HepG2 (cell line): ENCODE measurements around the gene NOC4L. TPM values are rescaled to one million over a fixed set of nuclear protein-coding genes. Genes with fewer than 3 reads are reported as not detected.

Source experiments
- ATAC-seq: fragments of 200-7000 bp; cut with Tn5 transposase; 3 replicates; pipeline ENCODE4 v1.9.1; 2020; ENCODE audit warnings: mild to moderate bottlenecking, moderate library complexity
- BruUV-seq: library from RNA; stranded (reverse); fragments of 400-500 nt; replicated peaks from 2 replicates; lab custom pipeline; 2021; lab: Mats Ljungman, UMichigan
- CTCF ChIA-PET: fragments of 300-600 bp; formaldehyde crosslinking; extraction: SDS; loops from one replicate; lab custom pipeline; 2021; ENCODE audit warnings: low total read pairs, inconsistent platforms, low intra/inter-chr PET ratio; lab: Yijun Ruan, JAX
- POLR2A ChIA-PET: fragments of 350-600 bp; sonication (Branson Sonifier 250); formaldehyde crosslinking; loops from one replicate; lab custom pipeline; 2020; ENCODE audit warnings: antibody characterized with exemption, inconsistent platforms; lab: Yijun Ruan, JAX
- DNase-seq: peaks from one replicate; pipeline ENCODE4 v3.0.0-alpha.2; 2015; ENCODE audit warnings: low spot score
- FAIRE-seq: peaks from 3 replicates; lab custom pipeline; 2011; peaks lifted over from hg19 to GRCh38; lab: Jason Lieb, UNC
- H2AFZ ChIP-seq: one replicate; pipeline ENCODE4 v1.6.1; 2011; ENCODE audit warnings: low read length, inconsistent platforms
- H3K27ac ChIP-seq: fragments of 300-600 bp; 3 replicates; pipeline ENCODE4 v1.8.0; 2011; ENCODE audit warnings: mixed run types, mild to moderate bottlenecking, mixed read lengths, low read length, inconsistent platforms; ENCODE audit not compliant: insufficient read depth; ENCODE audit errors: extremely low read length
- H3K27me3 ChIP-seq, 2 experiments: fragments of 200-600 bp in 1 of 2; 2 replicates in 1 of 2; 3 replicates in 1 of 2; pipeline versions ENCODE4 v1.6.0 to v1.8.0; 2011; ENCODE audit warnings: low read length in 2 of 2, mild to moderate bottlenecking in 2 of 2, moderate library complexity in 2 of 2, inconsistent platforms in 1 of 2; ENCODE audit not compliant: insufficient read depth in 2 of 2, control insufficient read depth in 1 of 2
- H3K36me3 ChIP-seq, 2 experiments: fragments of 200-600 bp in 1 of 2; replicated peaks in 1 of 2; 2 replicates in 1 of 2; 3 replicates in 1 of 2; pipeline versions ENCODE4 v1.5.1 to v1.8.0; 2011; ENCODE audit warnings: low read length in 2 of 2, inconsistent platforms in 1 of 2; ENCODE audit not compliant: insufficient read depth in 2 of 2, control insufficient read depth in 1 of 2
- H3K4me1 ChIP-seq: 2 replicates; pipeline ENCODE4 v1.5.1; 2012; ENCODE audit warnings: low read length, inconsistent platforms; ENCODE audit not compliant: insufficient read depth
- H3K4me2 ChIP-seq: 2 replicates; pipeline ENCODE4 v1.6.0; 2011; ENCODE audit warnings: low read depth, low read length, inconsistent platforms
- H3K4me3 ChIP-seq, 3 experiments: fragments of 200-600 bp in 1 of 3; sonication (generic), shearing (Covaris generic) in 1 of 3; replicated peaks in 1 of 3; 2 replicates each; pipeline ENCODE4 v1.5.1; 2011 to 2016; ENCODE audit warnings: low read length in 3 of 3, inconsistent platforms in 2 of 3, low read depth in 2 of 3, mild to moderate bottlenecking in 2 of 3, control low read depth in 1 of 3, mixed read lengths in 1 of 3; ENCODE audit not compliant: insufficient read depth in 1 of 3
- H3K79me2 ChIP-seq: one replicate; pipeline ENCODE4 v1.6.1; 2011; ENCODE audit warnings: low read length, inconsistent platforms; ENCODE audit not compliant: insufficient read depth
- H3K9ac ChIP-seq: 2 replicates; pipeline ENCODE4 v1.6.0; 2011; ENCODE audit warnings: mild to moderate bottlenecking, low read depth, low read length, inconsistent platforms; ENCODE audit not compliant: insufficient read depth
- H3K9me3 ChIP-seq: 2 replicates; pipeline ENCODE4 v1.5.1; 2012; ENCODE audit warnings: mild to moderate bottlenecking, low read length
- H4K20me1 ChIP-seq: 2 replicates; pipeline ENCODE4 v1.6.0; 2011; ENCODE audit warnings: inconsistent platforms, mild to moderate bottlenecking, low read length, moderate library complexity; ENCODE audit not compliant: insufficient read depth
- DR1 ChIP-seq: sonication (generic); formaldehyde crosslinking; IDR thresholded peaks from 2 replicates; pipeline ENCODE4 v1.8.0; 2021; ENCODE audit warnings: mild to moderate bottlenecking, missing genetic modification reagents, inconsistent platforms
- PRMT3 ChIP-seq: sonication (generic); formaldehyde crosslinking; IDR thresholded peaks from 2 replicates; pipeline ENCODE4 v1.8.1; 2022; ENCODE audit warnings: low read depth, mild to moderate bottlenecking, moderate library complexity, missing genetic modification reagents, borderline replicate concordance
- PRPF4 ChIP-seq: fragments of 200-400 bp; formaldehyde crosslinking; IDR thresholded peaks from 2 replicates; pipeline ENCODE4 v1.6.1; 2016; ENCODE audit warnings: low read length, low read depth; ENCODE audit not compliant: poor library complexity, severe bottlenecking
- SETDB1 ChIP-seq: sonication (generic); formaldehyde crosslinking; IDR thresholded peaks from 2 replicates; pipeline ENCODE4 v1.5.1; 2020; ENCODE audit warnings: missing genetic modification reagents, mild to moderate bottlenecking, borderline replicate concordance
- SRY ChIP-seq: sonication (generic); formaldehyde crosslinking; IDR thresholded peaks from 2 replicates; pipeline ENCODE4 v1.8.0; 2022; ENCODE audit warnings: mild to moderate bottlenecking, missing genetic modification reagents
- ZBTB38 ChIP-seq: sonication (generic); formaldehyde crosslinking; IDR thresholded peaks from 2 replicates; pipeline ENCODE4 v1.5.1; 2020; ENCODE audit warnings: mild to moderate bottlenecking, missing genetic modification reagents
- ZSCAN25 ChIP-seq: sonication (generic); formaldehyde crosslinking; IDR thresholded peaks from 2 replicates; pipeline ENCODE4 v1.8.0; 2022; ENCODE audit warnings: mild to moderate bottlenecking, missing genetic modification reagents
- WGBS: methylation state at CpG from one replicate; pipeline ENCODE4 v1.1.6; 2017; ENCODE audit warnings: low lambda C conversion rate; 5-methylcytosine and 5-hydroxymethylcytosine counted together
- in situ Hi-C: cut with HindIII; loops from 2 replicates; pipeline ENCODE4 v1.10.0; 2017; ENCODE audit warnings: low pct_unique_long_range_greater_than_20kb; ENCODE audit not compliant: extremely low pct_ligation_motif_present
- intact Hi-C: fragments of 100-400 bp; cut with micrococcal nuclease; formaldehyde crosslinking; loops from one replicate; pipeline ENCODE4 v1.10.0; 2022; ENCODE audit not compliant: unreplicated experiment
- polyA plus RNA-seq, 8 experiments: library from polyadenylated mRNA; depleted of rRNA in 3 of 8; stranded (reverse) in 7 of 8; unstranded in 1 of 8; fragments of >200 nt; fragmentation: Illumina TruSeq in 4 of 8; extraction: Trizol in 4 of 8; gene quantifications; 2 replicates each; pipeline versions ENCODE4 v1.2.1 to v1.2.3, GENCODE V29; 2011 to 2016; ENCODE audit warnings: low read depth in 4 of 8, missing spikeins in 1 of 8, mixed read lengths in 1 of 8; ENCODE audit not compliant: insufficient read depth in 1 of 8
- total RNA-seq, 5 experiments: library from RNA; depleted of rRNA; stranded (reverse); fragments of >200 nt; fragmentation: Illumina TruSeq; extraction: Trizol; gene quantifications; 2 replicates each; pipeline ENCODE4 v1.2.3, GENCODE V29; 2016; ENCODE audit warnings: low read depth in 1 of 5
- TF ChIP-seq, protein P1 (sequence below): sonication (generic); formaldehyde crosslinking; IDR thresholded peaks from 2 replicates; pipeline ENCODE4 v1.4.0; 2020; ENCODE audit warnings: missing genetic modification reagents
- TF ChIP-seq, protein P2 (sequence below): sonication (generic); formaldehyde crosslinking; IDR thresholded peaks from 2 replicates; pipeline ENCODE4 v1.9.0; 2021; ENCODE audit warnings: missing genetic modification reagents, mild to moderate bottlenecking, borderline replicate concordance
- TF ChIP-seq, protein P3 (sequence below), 2 experiments: sonication (generic) in 1 of 2; formaldehyde crosslinking in 1 of 2; IDR thresholded peaks; 2 replicates each; pipeline versions ENCODE4 v1.4.0 to v1.6.1; 2018 to 2020; ENCODE audit warnings: missing genetic modification reagents in 2 of 2, borderline replicate concordance in 1 of 2, low read depth in 1 of 2, mild to moderate bottlenecking in 1 of 2, missing biosample characterization in 1 of 2
- TF ChIP-seq, protein P4 (sequence below): sonication (generic); formaldehyde crosslinking; IDR thresholded peaks from 2 replicates; pipeline ENCODE4 v1.4.0; 2020; ENCODE audit warnings: missing genetic modification reagents, mild to moderate bottlenecking, borderline replicate concordance

NOC4L gene
- total and polyA plus RNA-seq, 2 of the 13 experiments (the other 11 are each of a cell fraction or from before 2014, with no cell fraction given): 4.3 to 14.6 TPM

DNA sequence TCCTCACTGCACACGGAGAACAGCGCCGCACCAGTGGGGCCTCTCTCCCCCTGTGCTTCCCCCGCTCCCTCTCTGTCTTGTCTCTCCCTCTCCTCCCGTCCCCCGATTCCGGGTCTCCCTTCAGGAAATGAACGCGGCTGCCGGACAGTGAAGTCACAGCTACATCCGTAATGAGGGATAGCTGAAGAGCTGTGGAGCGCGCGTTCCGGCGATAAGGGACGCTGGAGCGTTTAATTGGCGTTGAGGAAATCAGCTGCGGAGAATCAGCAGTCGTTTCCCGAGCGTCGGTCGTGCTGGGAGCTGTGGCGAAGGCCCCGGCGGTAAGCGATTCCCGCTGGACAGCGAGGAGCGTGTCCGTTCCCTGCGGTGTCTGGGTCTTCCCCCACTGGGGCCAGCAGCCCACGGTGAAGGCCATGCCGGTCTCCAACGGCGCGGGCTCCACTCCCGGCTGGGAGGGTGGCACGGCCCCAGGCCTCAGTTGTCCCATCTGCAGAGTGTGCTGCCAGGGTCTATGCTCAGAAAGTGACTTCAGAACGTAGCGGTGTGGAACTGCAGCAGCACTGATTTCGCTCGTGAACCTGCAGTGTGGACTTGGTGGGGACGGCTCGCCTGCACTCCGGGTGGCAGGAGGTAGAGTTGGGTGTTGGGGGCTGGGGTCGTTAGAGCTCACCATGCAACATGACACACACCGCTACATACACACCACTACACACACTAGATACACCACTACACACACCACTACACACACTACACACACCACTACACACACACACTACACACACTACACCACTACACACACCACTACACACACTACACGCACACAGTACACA lies 10.9 kb downstream of the NOC4L start:
- WGBS: 76% methylated on average over 29 of the region's 51 CpGs
- no peak overlapping the region for H3K9ac ChIP-seq
- no peak overlapping the region for H3K4me2 ChIP-seq
- H2AFZ ChIP-seq: no peak overlapping the region
- ATAC-seq (peak; percentile 6; the same call in 2 of the 3 replicates), DNase-seq (no peak), FAIRE-seq (peak; percentile 72)
- H3K4me3 ChIP-seq: no peak overlapping the region
- peaks cover 0 to 2% of the 10 kb centered on the region in 2 experiments; a peak in 2 of 5 replicates for H3K36me3 ChIP-seq
- intact Hi-C loops (loop anchor here (2.0 kb wide), 2 partner anchors 64 to 260 kb away; no protein-coding TSS in a partner anchor), in situ Hi-C loops (no loop called here)
- H3K4me1 ChIP-seq: peaks cover 14% of the 10 kb centered on the region
- CTCF ChIA-PET: interaction anchor here (0.9 to 3.3 kb wide), 2 partner anchors 11 to 64 kb away, joined by 3 to 31 read pairs; partner anchors contain the start of genes DDX51 and NOC4L
- no peaks in the 10 kb centered on the region for H3K79me2 ChIP-seq
- H3K9me3 ChIP-seq: no peaks in the 10 kb centered on the region
- POLR2A ChIA-PET: no interaction called here
- peaks cover 3% of the 10 kb centered on the region; the same call in 1 of the 2 replicates for H4K20me1 ChIP-seq
- H3K27ac ChIP-seq: no peak overlapping the region
- no peaks in the 10 kb centered on the region for H3K27me3 ChIP-seq
- no TSS peak for BruUV-seq
- TF ChIP-seq PRMT3 (CRISPR knock-in tag): no peak
- peak; percentile 24 for TF ChIP-seq PRPF4
- TF ChIP-seq, protein P1, sequence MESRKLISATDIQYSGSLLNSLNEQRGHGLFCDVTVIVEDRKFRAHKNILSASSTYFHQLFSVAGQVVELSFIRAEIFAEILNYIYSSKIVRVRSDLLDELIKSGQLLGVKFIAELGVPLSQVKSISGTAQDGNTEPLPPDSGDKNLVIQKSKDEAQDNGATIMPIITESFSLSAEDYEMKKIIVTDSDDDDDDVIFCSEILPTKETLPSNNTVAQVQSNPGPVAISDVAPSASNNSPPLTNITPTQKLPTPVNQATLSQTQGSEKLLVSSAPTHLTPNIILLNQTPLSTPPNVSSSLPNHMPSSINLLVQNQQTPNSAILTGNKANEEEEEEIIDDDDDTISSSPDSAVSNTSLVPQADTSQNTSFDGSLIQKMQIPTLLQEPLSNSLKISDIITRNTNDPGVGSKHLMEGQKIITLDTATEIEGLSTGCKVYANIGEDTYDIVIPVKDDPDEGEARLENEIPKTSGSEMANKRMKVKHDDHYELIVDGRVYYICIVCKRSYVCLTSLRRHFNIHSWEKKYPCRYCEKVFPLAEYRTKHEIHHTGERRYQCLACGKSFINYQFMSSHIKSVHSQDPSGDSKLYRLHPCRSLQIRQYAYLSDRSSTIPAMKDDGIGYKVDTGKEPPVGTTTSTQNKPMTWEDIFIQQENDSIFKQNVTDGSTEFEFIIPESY (CRISPR knock-in tag): 0 out of 2 replicates have a peak, but pooled peaks have one; percentile 22
- TF ChIP-seq, protein P2, sequence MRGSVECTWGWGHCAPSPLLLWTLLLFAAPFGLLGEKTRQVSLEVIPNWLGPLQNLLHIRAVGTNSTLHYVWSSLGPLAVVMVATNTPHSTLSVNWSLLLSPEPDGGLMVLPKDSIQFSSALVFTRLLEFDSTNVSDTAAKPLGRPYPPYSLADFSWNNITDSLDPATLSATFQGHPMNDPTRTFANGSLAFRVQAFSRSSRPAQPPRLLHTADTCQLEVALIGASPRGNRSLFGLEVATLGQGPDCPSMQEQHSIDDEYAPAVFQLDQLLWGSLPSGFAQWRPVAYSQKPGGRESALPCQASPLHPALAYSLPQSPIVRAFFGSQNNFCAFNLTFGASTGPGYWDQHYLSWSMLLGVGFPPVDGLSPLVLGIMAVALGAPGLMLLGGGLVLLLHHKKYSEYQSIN (CRISPR knock-in tag): no peak
- TF ChIP-seq ZSCAN25 (CRISPR knock-in tag): no peak
- TF ChIP-seq, protein P3, sequence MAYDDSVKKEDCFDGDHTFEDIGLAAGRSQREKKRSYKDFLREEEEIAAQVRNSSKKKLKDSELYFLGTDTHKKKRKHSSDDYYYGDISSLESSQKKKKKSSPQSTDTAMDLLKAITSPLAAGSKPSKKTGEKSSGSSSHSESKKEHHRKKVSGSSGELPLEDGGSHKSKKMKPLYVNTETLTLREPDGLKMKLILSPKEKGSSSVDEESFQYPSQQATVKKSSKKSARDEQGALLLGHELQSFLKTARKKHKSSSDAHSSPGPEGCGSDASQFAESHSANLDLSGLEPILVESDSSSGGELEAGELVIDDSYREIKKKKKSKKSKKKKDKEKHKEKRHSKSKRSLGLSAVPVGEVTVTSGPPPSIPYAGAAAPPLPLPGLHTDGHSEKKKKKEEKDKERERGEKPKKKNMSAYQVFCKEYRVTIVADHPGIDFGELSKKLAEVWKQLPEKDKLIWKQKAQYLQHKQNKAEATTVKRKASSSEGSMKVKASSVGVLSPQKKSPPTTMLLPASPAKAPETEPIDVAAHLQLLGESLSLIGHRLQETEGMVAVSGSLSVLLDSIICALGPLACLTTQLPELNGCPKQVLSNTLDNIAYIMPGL (CRISPR knock-in tag; IDR thresholded peaks at IDR 0.05; ENCODE audit: borderline replicate concordance in 1 of 2, low read depth in 1 of 2): no peak
- TF ChIP-seq ZBTB38 (CRISPR knock-in tag): peak; percentile 35; the same call in 1 of the 2 replicates
- TF ChIP-seq SRY (CRISPR knock-in tag): no peak
- TF ChIP-seq, protein P4, sequence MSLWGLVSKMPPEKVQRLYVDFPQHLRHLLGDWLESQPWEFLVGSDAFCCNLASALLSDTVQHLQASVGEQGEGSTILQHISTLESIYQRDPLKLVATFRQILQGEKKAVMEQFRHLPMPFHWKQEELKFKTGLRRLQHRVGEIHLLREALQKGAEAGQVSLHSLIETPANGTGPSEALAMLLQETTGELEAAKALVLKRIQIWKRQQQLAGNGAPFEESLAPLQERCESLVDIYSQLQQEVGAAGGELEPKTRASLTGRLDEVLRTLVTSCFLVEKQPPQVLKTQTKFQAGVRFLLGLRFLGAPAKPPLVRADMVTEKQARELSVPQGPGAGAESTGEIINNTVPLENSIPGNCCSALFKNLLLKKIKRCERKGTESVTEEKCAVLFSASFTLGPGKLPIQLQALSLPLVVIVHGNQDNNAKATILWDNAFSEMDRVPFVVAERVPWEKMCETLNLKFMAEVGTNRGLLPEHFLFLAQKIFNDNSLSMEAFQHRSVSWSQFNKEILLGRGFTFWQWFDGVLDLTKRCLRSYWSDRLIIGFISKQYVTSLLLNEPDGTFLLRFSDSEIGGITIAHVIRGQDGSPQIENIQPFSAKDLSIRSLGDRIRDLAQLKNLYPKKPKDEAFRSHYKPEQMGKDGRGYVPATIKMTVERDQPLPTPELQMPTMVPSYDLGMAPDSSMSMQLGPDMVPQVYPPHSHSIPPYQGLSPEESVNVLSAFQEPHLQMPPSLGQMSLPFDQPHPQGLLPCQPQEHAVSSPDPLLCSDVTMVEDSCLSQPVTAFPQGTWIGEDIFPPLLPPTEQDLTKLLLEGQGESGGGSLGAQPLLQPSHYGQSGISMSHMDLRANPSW (CRISPR knock-in tag): no peak
- no peak for TF ChIP-seq SETDB1 (CRISPR knock-in tag)
- TF ChIP-seq DR1: no peak
